ENCODE data around the gene PLIN4. TPM values are rescaled to one million over a fixed set of nuclear protein-coding genes. Genes with fewer than 3 reads are reported as not detected.
"Not testable (repeated sequence)": the region's sequence is repeated elsewhere in the genome, so short reads cannot be mapped to it uniquely, and the experiment has no call there.

Gene PLIN4
- total RNA-seq, 2 donors from 2014 or later: 0.47 to 6.3 TPM

DNA sequence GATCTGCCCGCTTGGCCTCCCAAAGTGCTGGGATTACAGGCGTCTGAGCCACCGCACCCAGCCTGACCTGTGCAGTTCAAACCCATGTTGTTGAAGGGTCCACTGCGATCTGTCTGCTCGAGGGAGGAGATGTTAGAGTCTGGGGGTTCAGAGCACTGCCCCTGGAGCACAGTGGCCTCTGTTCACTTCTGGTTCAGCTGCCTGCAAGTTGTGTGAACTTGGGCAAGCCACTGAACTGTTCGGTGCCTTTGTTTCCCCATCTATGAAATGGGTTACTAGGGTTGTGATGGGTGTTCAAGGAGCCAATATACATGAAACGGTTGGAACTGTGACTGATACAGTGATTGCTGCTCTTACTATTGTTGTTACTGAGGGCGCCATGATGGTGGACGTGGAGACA is 15.0 kb upstream of the PLIN4 start:
- no peak overlapping the region for H3K4me3 ChIP-seq
- no peak overlapping the region for H3K27ac ChIP-seq
- no peak overlapping the region for H3K9ac ChIP-seq (ENCODE audit: low read depth in 2 of 2, low read length in 2 of 2)
- TF ChIP-seq, protein P1, sequence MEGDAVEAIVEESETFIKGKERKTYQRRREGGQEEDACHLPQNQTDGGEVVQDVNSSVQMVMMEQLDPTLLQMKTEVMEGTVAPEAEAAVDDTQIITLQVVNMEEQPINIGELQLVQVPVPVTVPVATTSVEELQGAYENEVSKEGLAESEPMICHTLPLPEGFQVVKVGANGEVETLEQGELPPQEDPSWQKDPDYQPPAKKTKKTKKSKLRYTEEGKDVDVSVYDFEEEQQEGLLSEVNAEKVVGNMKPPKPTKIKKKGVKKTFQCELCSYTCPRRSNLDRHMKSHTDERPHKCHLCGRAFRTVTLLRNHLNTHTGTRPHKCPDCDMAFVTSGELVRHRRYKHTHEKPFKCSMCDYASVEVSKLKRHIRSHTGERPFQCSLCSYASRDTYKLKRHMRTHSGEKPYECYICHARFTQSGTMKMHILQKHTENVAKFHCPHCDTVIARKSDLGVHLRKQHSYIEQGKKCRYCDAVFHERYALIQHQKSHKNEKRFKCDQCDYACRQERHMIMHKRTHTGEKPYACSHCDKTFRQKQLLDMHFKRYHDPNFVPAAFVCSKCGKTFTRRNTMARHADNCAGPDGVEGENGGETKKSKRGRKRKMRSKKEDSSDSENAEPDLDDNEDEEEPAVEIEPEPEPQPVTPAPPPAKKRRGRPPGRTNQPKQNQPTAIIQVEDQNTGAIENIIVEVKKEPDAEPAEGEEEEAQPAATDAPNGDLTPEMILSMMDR (IDR thresholded peaks at IDR 0.05): no peak
- H3K9me3 ChIP-seq: no peaks in the 10 kb centered on the region
- DNase-seq: no peak
- H3K4me1 ChIP-seq: no peaks in the 10 kb centered on the region
- intact Hi-C loops (cut with DNase I): no loop called here
- no peaks in the 10 kb centered on the region for H3K27me3 ChIP-seq
- no peaks in the 10 kb centered on the region for H3K36me3 ChIP-seq

DNA sequence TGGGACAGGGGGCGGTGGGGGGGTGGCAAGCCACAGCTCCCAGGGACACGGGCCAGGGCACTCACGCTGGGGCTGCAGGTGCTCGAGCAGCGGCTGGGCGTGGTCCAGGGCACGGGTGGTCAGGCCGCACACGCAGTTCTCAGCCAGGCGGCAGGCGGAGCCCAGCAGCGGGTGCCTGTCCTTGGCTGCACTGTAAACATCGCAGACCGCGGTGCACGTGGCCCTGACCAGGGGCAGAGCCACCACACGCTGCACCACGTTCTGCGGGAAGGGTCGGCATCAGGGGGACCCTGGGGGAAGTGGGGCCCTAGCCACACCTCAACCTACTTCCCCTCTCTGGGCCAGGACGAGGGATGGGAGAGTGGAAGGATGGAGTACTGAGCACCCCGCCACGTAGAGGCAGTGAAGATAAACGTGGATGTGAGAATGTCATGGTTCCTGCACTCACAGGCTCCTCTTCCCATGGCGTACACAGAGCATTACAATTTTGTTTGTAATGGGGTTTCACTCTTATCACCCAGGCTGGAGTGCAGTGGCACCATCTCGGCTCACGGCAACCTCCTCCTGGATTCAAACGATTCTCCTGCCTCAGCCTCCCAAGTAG is 13.4 kb upstream of the PLIN4 start:
- no peak overlapping the region for H3K27ac ChIP-seq
- intact Hi-C loops (cut with DNase I): no loop called here
- H3K36me3 ChIP-seq: no peaks in the 10 kb centered on the region
- TF ChIP-seq, protein P1 (IDR thresholded peaks at IDR 0.05): no peak
- H3K4me1 ChIP-seq: no peaks in the 10 kb centered on the region
- no peaks in the 10 kb centered on the region for H3K9me3 ChIP-seq
- H3K9ac ChIP-seq (ENCODE audit: low read depth in 2 of 2, low read length in 2 of 2): no peak overlapping the region
- no peak overlapping the region for H3K4me3 ChIP-seq
- H3K27me3 ChIP-seq: no peaks in the 10 kb centered on the region
- no peak for DNase-seq

GRCh38 chr19:4529924-4530522 is 11.7 kb upstream of the PLIN4 start:
- H3K9me3 ChIP-seq: no peaks in the 10 kb centered on the region
- no peaks in the 10 kb centered on the region for H3K27me3 ChIP-seq
- H3K9ac ChIP-seq (ENCODE audit: low read depth in 2 of 2, low read length in 2 of 2): no peak overlapping the region
- no peak overlapping the region for H3K4me3 ChIP-seq
- no peaks in the 10 kb centered on the region for H3K36me3 ChIP-seq
- H3K4me1 ChIP-seq: no peaks in the 10 kb centered on the region
- TF ChIP-seq, protein P1 (IDR thresholded peaks at IDR 0.05): no peak
- intact Hi-C loops (cut with DNase I): no loop called here
- no peak for DNase-seq
- no peak overlapping the region for H3K27ac ChIP-seq

GRCh38 chr19:4528843-4529242 is 10.6 kb upstream of the PLIN4 start:
- no peak overlapping the region for H3K27ac ChIP-seq
- no peak overlapping the region for H3K9ac ChIP-seq (ENCODE audit: low read depth in 2 of 2, low read length in 2 of 2)
- H3K27me3 ChIP-seq: no peaks in the 10 kb centered on the region
- TF ChIP-seq, protein P1 (IDR thresholded peaks at IDR 0.05): no peak
- intact Hi-C loops (cut with DNase I): no loop called here
- no peak for DNase-seq
- no peaks in the 10 kb centered on the region for H3K9me3 ChIP-seq
- H3K36me3 ChIP-seq: no peaks in the 10 kb centered on the region
- no peak overlapping the region for H3K4me3 ChIP-seq
- H3K4me1 ChIP-seq: no peaks in the 10 kb centered on the region

DNA sequence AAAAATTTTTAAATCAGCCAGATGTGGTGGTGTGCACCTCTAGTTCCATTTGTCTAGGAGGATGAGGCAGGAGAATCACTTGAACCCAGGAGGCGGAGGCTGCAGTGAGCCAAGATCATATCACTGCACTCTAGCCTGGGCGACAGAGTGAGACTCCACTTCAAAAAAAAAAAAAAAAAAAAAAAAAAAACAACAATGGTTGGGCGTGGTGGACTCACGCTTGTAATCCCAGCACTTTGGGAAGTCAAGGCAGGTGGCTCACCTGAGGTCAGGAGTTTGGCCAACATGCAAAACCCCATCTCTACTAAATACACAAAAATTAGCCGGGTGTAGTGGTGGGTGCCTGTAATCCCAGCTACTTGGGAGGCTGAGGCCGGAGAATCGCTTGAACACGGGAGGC is 9.1 kb upstream of the PLIN4 start:
- intact Hi-C loops (cut with DNase I); H3K9ac ChIP-seq (ENCODE audit: low read depth in 2 of 2, low read length in 2 of 2); H3K27ac ChIP-seq; DNase-seq; H3K4me1 ChIP-seq; H3K36me3 ChIP-seq; H3K27me3 ChIP-seq; H3K4me3 ChIP-seq; H3K9me3 ChIP-seq: not testable (repeated sequence)

DNA sequence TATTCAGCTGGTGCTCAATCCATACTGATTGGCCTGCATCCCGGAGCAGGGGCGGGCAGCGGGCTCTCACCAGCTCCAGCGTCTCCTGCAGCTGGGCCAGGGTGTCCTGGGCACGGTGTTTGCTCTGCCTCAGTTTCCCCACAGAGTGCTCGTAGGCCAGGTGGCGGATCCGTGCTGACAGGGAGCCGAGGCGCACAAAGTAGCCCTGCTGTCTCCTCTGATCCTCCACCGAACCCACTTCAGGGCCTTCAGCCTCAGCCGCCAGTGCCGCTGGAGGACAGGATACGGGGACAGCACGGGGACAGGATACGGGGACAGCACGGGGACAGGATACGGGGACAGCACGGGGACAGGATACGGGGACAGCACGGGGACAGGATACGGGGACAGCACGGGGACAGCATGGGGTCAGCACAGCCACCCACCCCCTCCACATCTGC is 7.3 kb upstream of the PLIN4 start:
- intact Hi-C loops (cut with DNase I): no loop called here
- H3K36me3 ChIP-seq: no peaks in the 10 kb centered on the region
- DNase-seq: no peak

More for the DNA sequence above, 7.3 kb upstream of the PLIN4 start:
- no peak overlapping the region for H3K27ac ChIP-seq
- TF ChIP-seq, protein P1 (IDR thresholded peaks at IDR 0.05): no peak
- H3K9ac ChIP-seq (ENCODE audit: low read depth in 2 of 2, low read length in 2 of 2): no peak overlapping the region
- no peaks in the 10 kb centered on the region for H3K9me3 ChIP-seq
- no peaks in the 10 kb centered on the region for H3K27me3 ChIP-seq
- no peak overlapping the region for H3K4me3 ChIP-seq
- no peaks in the 10 kb centered on the region for H3K4me1 ChIP-seq
